Stomach (tissue), 4 donors: Measurements from ENCODE around the gene SH2D3C.

ENCODE experiments used
- EP300 ChIP-seq: sonication (generic); formaldehyde crosslinking; IDR thresholded peaks from one replicate; pipeline ENCODE4 v1.6.1; 2017; ENCODE audit warnings: antibody characterized with exemption
- POLR2A ChIP-seq, 4 donors: fragments of 450-650 bp; IDR thresholded peaks; one replicate each; pipeline ENCODE4 v1.6.1; 2016; ENCODE audit warnings: antibody characterized with exemption in 4 of 4, control low read depth in 2 of 4, mild to moderate bottlenecking in 1 of 4, moderate library complexity in 1 of 4
- POLR2AphosphoS5 ChIP-seq, 3 donors: sonication (generic); formaldehyde crosslinking; IDR thresholded peaks; one replicate each; pipeline ENCODE4 v1.6.1; 2016; ENCODE audit warnings: antibody characterized with exemption in 3 of 3
- TF ChIP-seq, protein P1 (sequence below), 7 experiments: fragments of 450-650 bp in 4 of 7; fragments of 200-600 bp in 3 of 7; sonication (generic) in 3 of 7; IDR thresholded peaks; one replicate each; pipeline ENCODE4 v1.5.1; 2016 to 2019; ENCODE audit warnings: antibody characterized with exemption in 7 of 7, control low read depth in 2 of 7, mild to moderate bottlenecking in 1 of 7

DNA sequence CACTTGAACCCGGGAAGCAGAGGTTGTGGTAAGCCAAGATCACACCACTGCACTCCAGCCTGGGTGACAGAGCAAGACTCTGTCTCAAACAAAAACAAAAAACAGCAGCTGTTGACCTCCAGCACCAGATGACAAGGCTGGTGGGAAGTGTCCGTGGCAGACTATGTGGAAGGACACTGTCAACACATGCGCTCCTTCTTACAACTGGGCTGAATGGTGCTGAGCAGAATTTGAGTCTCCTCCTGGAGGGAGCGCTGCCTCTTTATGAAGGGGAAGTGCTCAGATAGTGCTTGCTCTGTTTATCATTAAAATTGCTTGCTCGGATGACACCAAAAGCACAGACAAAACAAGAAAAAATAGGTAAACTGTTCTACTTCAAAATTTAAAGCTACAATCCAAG lies 80.9 kb downstream of the SH2D3C start:
- TF ChIP-seq, protein P1, sequence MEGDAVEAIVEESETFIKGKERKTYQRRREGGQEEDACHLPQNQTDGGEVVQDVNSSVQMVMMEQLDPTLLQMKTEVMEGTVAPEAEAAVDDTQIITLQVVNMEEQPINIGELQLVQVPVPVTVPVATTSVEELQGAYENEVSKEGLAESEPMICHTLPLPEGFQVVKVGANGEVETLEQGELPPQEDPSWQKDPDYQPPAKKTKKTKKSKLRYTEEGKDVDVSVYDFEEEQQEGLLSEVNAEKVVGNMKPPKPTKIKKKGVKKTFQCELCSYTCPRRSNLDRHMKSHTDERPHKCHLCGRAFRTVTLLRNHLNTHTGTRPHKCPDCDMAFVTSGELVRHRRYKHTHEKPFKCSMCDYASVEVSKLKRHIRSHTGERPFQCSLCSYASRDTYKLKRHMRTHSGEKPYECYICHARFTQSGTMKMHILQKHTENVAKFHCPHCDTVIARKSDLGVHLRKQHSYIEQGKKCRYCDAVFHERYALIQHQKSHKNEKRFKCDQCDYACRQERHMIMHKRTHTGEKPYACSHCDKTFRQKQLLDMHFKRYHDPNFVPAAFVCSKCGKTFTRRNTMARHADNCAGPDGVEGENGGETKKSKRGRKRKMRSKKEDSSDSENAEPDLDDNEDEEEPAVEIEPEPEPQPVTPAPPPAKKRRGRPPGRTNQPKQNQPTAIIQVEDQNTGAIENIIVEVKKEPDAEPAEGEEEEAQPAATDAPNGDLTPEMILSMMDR (IDR thresholded peaks at IDR 0.05): no peak
- TF ChIP-seq POLR2AphosphoS5 (IDR thresholded peaks at IDR 0.05): no peak
- no peak for TF ChIP-seq EP300
- TF ChIP-seq POLR2A (IDR thresholded peaks at IDR 0.05): no peak
